Muscle of leg (tissue), 11 donors: ENCODE data around the gene BCDIN3D. TPM values are rescaled to one million over a fixed set of nuclear protein-coding genes. Genes with fewer than 3 reads are reported as not detected.

Experiments used
- DNase-seq: peaks from one replicate; pipeline ENCODE4 v3.0.0; 2013
- H3K27ac ChIP-seq: one replicate; pipeline ENCODE4 v1.5.1; 2013; ENCODE audit warnings: mild to moderate bottlenecking, low read length, control low read depth
- H3K27me3 ChIP-seq: one replicate; pipeline ENCODE4 v1.6.1; 2013; ENCODE audit warnings: low read length; ENCODE audit not compliant: control insufficient read depth, insufficient read depth
- H3K36me3 ChIP-seq: one replicate; pipeline ENCODE4 v1.6.1; 2013; ENCODE audit warnings: low read length; ENCODE audit not compliant: control insufficient read depth, insufficient read depth
- H3K4me1 ChIP-seq: one replicate; pipeline ENCODE4 v1.6.1; 2013; ENCODE audit warnings: low read length; ENCODE audit not compliant: control insufficient read depth, insufficient read depth
- H3K4me3 ChIP-seq: one replicate; pipeline ENCODE4 v1.5.1; 2013; ENCODE audit warnings: low read length, control low read depth
- H3K9me3 ChIP-seq: replicated peaks from 2 replicates; pipeline ENCODE4 v1.6.1; 2013; ENCODE audit warnings: low read depth, low read length; ENCODE audit not compliant: control insufficient read depth
- WGBS: methylation state at CpG from one replicate; pipeline ENCODE4 v1.1.5; 2013; ENCODE audit warnings: missing lambda C conversion rate; ENCODE audit not compliant: insufficient coverage; 5-methylcytosine and 5-hydroxymethylcytosine counted together
- polyA plus RNA-seq, 8 donors: library from polyadenylated mRNA; unstranded; fragments of 120-200 nt; gene quantifications; one replicate each; pipeline versions ENCODE4 v1.2.1 to v1.2.3, GENCODE V29; 2013; ENCODE audit warnings: inconsistent platforms in 1 of 8, low replicate concordance in 1 of 8; ENCODE audit not compliant: insufficient read length in 8 of 8, insufficient read depth in 1 of 8
- total RNA-seq: library from RNA; stranded (reverse); fragments of 120-200 nt; gene quantifications from one replicate; pipeline ENCODE4 v1.2.4, GENCODE V29; 2013

Gene BCDIN3D
- total and polyA plus RNA-seq, 9 donors = 4.0 to 6.4 (median 5.4) TPM

GRCh38 chr12:49823951-49824350 lies 19.0 kb downstream of the BCDIN3D start:
- WGBS = 80% methylated on average over 1 of the region's 6 CpGs
- Histone ChIP-seq H3K4me1 (peaks cover 70% of the 10 kb centered on the region), H3K27ac (peak overlapping the region; percentile 96), H3K36me3 (peaks cover 25% of the 10 kb centered on the region), H3K9me3 (no peaks in the 10 kb centered on the region), H3K27me3 (no peaks in the 10 kb centered on the region), H3K4me3 (no peak overlapping the region)
- DNase-seq = no peak

- Histone ChIP-seq H3K27ac (no peak overlapping the region), H3K4me1 (peaks cover 67% of the 10 kb centered on the region), H3K27me3 (no peaks in the 10 kb centered on the region), H3K4me3 (no peak overlapping the region), H3K36me3 (peaks cover 25% of the 10 kb centered on the region), H3K9me3 (no peaks in the 10 kb centered on the region)
- DNase-seq = no peak
- 100% methylated on average over 1 of the region's 1 CpG for WGBS
Measured at GRCh38 chr12:49823350-49823749, 19.6 kb downstream of the BCDIN3D start.

- Histone ChIP-seq H3K4me1 (peaks cover 60% of the 10 kb centered on the region), H3K4me3 (no peak overlapping the region), H3K27me3 (no peaks in the 10 kb centered on the region), H3K9me3 (no peaks in the 10 kb centered on the region), H3K36me3 (peaks cover 29% of the 10 kb centered on the region), H3K27ac (peak overlapping the region; percentile 44)
- 50% methylated on average over 4 of the region's 10 CpGs for WGBS
- no peak for DNase-seq
Measured at GRCh38 chr12:49821373-49822287, 21.3 kb downstream of the BCDIN3D start.

- Histone ChIP-seq H3K9me3 (no peaks in the 10 kb centered on the region), H3K27me3 (no peaks in the 10 kb centered on the region), H3K36me3 (peaks cover 39% of the 10 kb centered on the region), H3K4me3 (no peak overlapping the region), H3K4me1 (peaks cover 46% of the 10 kb centered on the region), H3K27ac (no peak overlapping the region)
- no peak for DNase-seq
- WGBS = 29% methylated on average over 2 of the region's 2 CpGs
Measured at GRCh38 chr12:49819786-49820185, 23.1 kb downstream of the BCDIN3D start.

GRCh38 chr12:49818241-49818895 lies 24.5 kb downstream of the BCDIN3D start:
- no peaks in the 10 kb centered on the region for H3K9me3 ChIP-seq
- no peaks in the 10 kb centered on the region for H3K27me3 ChIP-seq
- no peak overlapping the region for H3K4me3 ChIP-seq
- H3K4me1 ChIP-seq = peaks cover 32% of the 10 kb centered on the region
- H3K27ac ChIP-seq = no peak overlapping the region
- peaks cover 27% of the 10 kb centered on the region for H3K36me3 ChIP-seq
- no peak for DNase-seq
- WGBS = 60% methylated on average over 1 of the region's 7 CpGs

GRCh38 chr12:49813131-49813530 lies 29.8 kb downstream of the BCDIN3D start:
- WGBS = no CpG with 5 or more reads among the region's 1 CpG
- H3K36me3 ChIP-seq = peaks cover 12% of the 10 kb centered on the region
- H3K4me3 ChIP-seq = no peak overlapping the region
- H3K4me1 ChIP-seq = peaks cover 39% of the 10 kb centered on the region
- H3K27me3 ChIP-seq = no peaks in the 10 kb centered on the region
- H3K27ac ChIP-seq = no peak overlapping the region
- H3K9me3 ChIP-seq = no peaks in the 10 kb centered on the region
- no peak for DNase-seq

GRCh38 chr12:49811961-49812401 lies 30.9 kb downstream of the BCDIN3D start:
- no peaks in the 10 kb centered on the region for H3K9me3 ChIP-seq
- no peaks in the 10 kb centered on the region for H3K27me3 ChIP-seq
- no peak for DNase-seq
- H3K4me1 ChIP-seq = peaks cover 50% of the 10 kb centered on the region
- no peak overlapping the region for H3K4me3 ChIP-seq
- H3K36me3 ChIP-seq = peaks cover 16% of the 10 kb centered on the region
- WGBS = 78% methylated on average over 4 of the region's 4 CpGs
- H3K27ac ChIP-seq = peak overlapping the region; percentile 97

GRCh38 chr12:49811136-49811535 lies 31.8 kb downstream of the BCDIN3D start:
- Histone ChIP-seq H3K4me1 (peaks cover 58% of the 10 kb centered on the region), H3K9me3 (no peaks in the 10 kb centered on the region), H3K27ac (peak overlapping the region; percentile 97), H3K4me3 (no peak overlapping the region), H3K27me3 (no peaks in the 10 kb centered on the region), H3K36me3 (peaks cover 13% of the 10 kb centered on the region)
- no peak for DNase-seq
- WGBS = 68% methylated on average over 5 of the region's 5 CpGs

- Histone ChIP-seq H3K4me1 (peaks cover 55% of the 10 kb centered on the region), H3K9me3 (no peaks in the 10 kb centered on the region), H3K27ac (peak overlapping the region; percentile 97), H3K36me3 (peaks cover 17% of the 10 kb centered on the region), H3K4me3 (no peak overlapping the region), H3K27me3 (no peaks in the 10 kb centered on the region)
- WGBS = 33% methylated on average over 3 of the region's 9 CpGs
- DNase-seq = peak; percentile 83
Measured at GRCh38 chr12:49809906-49810389, 33.0 kb downstream of the BCDIN3D start.

GRCh38 chr12:49809381-49809905 lies 33.5 kb downstream of the BCDIN3D start:
- no peak overlapping the region for H3K4me3 ChIP-seq
- peaks cover 55% of the 10 kb centered on the region for H3K4me1 ChIP-seq
- WGBS = no CpG with 5 or more reads among the region's 4 CpGs
- peak; percentile 92 for DNase-seq
- peak overlapping the region; percentile 97 for H3K27ac ChIP-seq
- H3K36me3 ChIP-seq = peaks cover 22% of the 10 kb centered on the region
- no peaks in the 10 kb centered on the region for H3K9me3 ChIP-seq
- H3K27me3 ChIP-seq = no peaks in the 10 kb centered on the region
